Hepatocyte (in vitro differentiated cells): ENCODE data around the gene ERCC1.

ENCODE experiments used
- EZH2 ChIP-seq: fragments of 200-600 bp; sonication (generic); IDR thresholded peaks from 2 replicates; pipeline ENCODE4 v1.6.1; 2016; ENCODE audit warnings: antibody characterized with exemption, mild to moderate bottlenecking, borderline replicate concordance
- TF ChIP-seq, protein P1 (sequence below): fragments of 200-600 bp; sonication (generic); IDR thresholded peaks from 2 replicates; pipeline ENCODE4 v1.5.1; 2016; ENCODE audit warnings: antibody characterized with exemption, mild to moderate bottlenecking; ENCODE audit not compliant: poor library complexity

DNA sequence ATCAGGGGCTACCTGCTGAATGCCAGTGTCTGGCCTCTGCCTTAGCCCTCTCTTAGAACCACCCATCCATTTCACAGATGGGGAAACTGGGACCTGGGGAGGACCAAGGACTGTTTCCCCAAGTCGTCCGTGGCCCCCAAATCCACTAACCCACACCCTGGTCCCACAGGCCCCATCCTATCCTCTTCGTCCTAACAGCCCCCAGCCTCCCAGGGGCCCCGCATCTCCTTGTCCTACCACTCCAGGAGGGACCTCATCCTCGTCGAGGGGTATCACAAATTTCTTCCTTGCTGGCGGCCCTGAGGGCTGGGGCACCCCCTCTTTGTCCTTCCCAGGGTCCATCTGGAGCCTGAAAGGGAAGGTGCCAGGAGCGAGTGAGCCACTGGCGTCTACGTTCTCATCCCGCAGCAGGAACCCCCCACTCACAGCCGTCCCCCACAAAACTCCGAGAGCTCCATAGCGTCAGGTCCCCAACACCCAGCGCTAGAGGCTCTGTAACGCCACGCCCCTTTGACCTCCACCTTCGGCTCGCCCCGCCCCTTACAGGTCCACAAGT, 606 bp downstream of the ERCC1 start:
- TF ChIP-seq, protein P1, sequence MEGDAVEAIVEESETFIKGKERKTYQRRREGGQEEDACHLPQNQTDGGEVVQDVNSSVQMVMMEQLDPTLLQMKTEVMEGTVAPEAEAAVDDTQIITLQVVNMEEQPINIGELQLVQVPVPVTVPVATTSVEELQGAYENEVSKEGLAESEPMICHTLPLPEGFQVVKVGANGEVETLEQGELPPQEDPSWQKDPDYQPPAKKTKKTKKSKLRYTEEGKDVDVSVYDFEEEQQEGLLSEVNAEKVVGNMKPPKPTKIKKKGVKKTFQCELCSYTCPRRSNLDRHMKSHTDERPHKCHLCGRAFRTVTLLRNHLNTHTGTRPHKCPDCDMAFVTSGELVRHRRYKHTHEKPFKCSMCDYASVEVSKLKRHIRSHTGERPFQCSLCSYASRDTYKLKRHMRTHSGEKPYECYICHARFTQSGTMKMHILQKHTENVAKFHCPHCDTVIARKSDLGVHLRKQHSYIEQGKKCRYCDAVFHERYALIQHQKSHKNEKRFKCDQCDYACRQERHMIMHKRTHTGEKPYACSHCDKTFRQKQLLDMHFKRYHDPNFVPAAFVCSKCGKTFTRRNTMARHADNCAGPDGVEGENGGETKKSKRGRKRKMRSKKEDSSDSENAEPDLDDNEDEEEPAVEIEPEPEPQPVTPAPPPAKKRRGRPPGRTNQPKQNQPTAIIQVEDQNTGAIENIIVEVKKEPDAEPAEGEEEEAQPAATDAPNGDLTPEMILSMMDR, result no peak
- no peak for TF ChIP-seq EZH2
